ENCODE results near the gene MLN. TPM values are rescaled to one million over a fixed set of nuclear protein-coding genes. Genes with fewer than 3 reads are reported as not detected.
"Not testable (repeated sequence)": the region's sequence is repeated elsewhere in the genome, so short reads cannot be mapped to it uniquely, and the experiment has no call there.

Gene MLN
- total RNA-seq, 1 experiment from 2014 or later: not detected

DNA sequence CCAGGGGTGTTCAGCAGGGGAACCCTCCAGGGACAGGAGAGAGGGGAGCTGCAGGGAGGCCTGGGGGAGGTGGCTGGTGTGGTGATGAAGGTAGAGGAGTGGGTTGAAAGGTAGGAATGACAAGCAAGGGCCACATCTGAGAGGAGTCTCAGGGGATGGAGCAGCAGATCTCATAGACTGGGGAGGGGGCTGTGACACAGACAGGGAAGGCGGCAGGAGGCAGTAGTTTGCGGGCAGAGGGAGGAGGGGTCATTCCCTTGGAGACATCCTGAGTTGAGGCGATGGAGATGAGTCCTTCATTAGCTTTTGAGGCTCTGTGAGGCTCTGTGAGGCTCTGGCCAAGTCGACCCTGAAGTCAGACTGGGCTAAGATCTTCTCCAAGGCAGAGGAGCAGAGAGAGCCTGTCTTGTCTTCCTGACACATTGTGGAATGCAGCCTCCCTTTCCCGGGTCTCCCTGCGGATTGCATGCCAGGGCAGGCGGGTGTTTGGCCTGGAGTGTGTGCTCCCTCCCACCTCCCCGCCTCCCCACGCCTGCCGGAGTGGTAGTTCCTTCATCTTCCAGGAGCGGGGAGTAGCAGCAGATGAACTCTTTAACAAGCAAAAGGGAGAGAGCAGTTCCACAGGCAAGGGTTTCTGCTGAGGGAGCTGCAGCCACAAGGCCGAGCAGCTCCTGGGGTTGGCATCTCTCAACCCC is 34.3 kb upstream of the MLN start:
- no peak for DNase-seq (ENCODE audit: low read depth)
- in situ Hi-C loops (cut with HindIII; ENCODE audit: low pct_unique_long_range_greater_than_20kb, low sequenced_read_pairs): no loop called here

GRCh38 chr6:33836806-33837469 is 33.1 kb upstream of the MLN start:
- in situ Hi-C loops (cut with HindIII; ENCODE audit: low pct_unique_long_range_greater_than_20kb, low sequenced_read_pairs): no loop called here
- no peak for DNase-seq (ENCODE audit: low read depth)

DNA sequence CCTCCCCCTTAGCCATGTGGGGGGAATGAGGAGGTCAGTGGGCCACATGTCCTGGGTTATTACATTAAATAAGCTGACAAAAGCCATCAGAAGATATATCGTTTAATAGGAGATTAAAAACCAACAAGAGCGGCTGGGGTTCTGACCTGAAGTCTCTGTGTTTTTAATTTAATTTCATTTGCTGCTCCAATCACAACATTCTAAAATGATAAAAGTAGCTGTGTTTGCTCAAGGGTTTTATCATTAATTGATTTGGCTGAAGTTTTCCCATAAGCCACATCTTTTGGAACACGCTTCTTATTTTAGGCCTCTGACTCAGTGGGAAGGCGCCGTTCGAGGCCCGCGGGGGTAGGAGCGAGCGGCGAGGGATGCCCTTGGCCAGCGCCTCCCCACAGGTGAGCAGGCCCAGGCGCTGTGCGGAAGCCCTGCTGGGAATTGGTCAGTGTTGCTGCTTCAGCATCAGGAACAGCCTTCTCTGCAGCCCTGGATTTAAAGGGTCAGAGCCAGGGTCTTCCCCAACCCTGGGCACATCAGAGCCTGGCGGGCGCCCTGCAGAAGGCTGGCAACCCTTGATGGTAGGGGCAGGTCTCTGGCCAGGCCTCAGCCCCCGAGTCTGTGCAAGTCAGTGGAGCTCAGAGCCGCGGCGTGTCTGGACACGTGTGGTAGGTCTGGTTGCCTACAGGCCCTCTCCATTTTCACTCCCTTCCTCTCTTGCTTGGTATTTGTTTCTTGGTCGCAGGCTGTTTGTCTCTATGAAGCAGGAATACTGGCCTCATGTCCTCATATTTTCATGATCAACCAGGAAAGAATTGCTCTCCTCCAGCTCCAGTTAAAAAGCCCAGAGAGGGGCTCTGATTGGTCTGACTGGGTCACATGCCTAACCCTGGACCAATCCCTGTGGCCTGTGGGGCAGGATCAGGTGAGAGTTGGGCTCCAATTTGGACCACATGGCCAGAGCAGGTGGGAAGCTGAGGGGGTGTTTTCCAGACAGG is 30.9 kb upstream of the MLN start:
- DNase-seq (ENCODE audit: low read depth): no peak
- in situ Hi-C loops (cut with HindIII; ENCODE audit: low pct_unique_long_range_greater_than_20kb, low sequenced_read_pairs): no loop called here

GRCh38 chr6:33833599-33833998 is 29.8 kb upstream of the MLN start:
- no peak for DNase-seq (ENCODE audit: low read depth)
- in situ Hi-C loops (cut with HindIII; ENCODE audit: low pct_unique_long_range_greater_than_20kb, low sequenced_read_pairs): no loop called here

- DNase-seq (ENCODE audit: low read depth): not testable (repeated sequence)
These were observed 29.0 kb upstream of the MLN start for GRCh38 chr6:33832831-33833230.

GRCh38 chr6:33831725-33832124 is 27.9 kb upstream of the MLN start:
- DNase-seq (ENCODE audit: low read depth); in situ Hi-C loops (cut with HindIII; ENCODE audit: low pct_unique_long_range_greater_than_20kb, low sequenced_read_pairs): not testable (repeated sequence)

More at GRCh38 chr6:33832831-33833230, 29.0 kb upstream of the MLN start:
- in situ Hi-C loops (cut with HindIII; ENCODE audit: low pct_unique_long_range_greater_than_20kb, low sequenced_read_pairs): not testable (repeated sequence)

DNA sequence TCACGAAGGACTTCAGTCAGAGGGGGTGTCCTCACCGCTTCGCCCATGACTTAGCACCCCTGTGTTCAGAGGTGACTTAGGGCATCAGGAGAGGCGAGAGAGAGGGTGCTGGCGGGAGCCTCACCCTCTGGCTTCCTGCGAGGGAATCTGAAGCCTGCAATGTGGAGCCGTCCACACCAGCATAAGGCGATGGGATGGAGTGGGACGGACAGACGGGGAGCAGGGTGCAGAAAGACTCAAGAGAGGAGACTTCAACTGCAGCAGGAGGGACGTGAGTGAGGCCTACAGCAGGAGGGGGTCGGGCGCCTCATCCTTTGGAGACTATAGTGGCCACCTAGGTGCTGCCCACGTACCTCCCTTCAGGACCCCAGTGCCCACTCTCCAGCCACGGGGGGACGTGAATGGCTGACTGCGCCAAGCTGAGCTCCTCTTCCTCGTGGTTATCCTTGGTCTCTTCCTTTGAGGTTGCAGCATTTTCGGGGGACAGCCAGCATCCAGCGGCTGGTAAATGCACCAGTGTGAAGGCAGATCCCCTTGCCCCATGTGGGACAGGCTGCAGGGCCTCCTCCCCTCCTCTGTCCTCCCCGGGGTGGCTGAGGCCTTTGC is 26.9 kb upstream of the MLN start:
- in situ Hi-C loops (cut with HindIII; ENCODE audit: low pct_unique_long_range_greater_than_20kb, low sequenced_read_pairs): no loop called here
- DNase-seq (ENCODE audit: low read depth): no peak

GRCh38 chr6:33828764-33829731 is 25.2 kb upstream of the MLN start:
- in situ Hi-C loops (cut with HindIII; ENCODE audit: low pct_unique_long_range_greater_than_20kb, low sequenced_read_pairs): no loop called here
- DNase-seq (ENCODE audit: low read depth): no peak

GRCh38 chr6:33828452-33828763 is 24.6 kb upstream of the MLN start:
- no peak for DNase-seq (ENCODE audit: low read depth)

GRCh38 chr6:33827546-33828451 is 24.0 kb upstream of the MLN start:
- in situ Hi-C loops (cut with HindIII; ENCODE audit: low pct_unique_long_range_greater_than_20kb, low sequenced_read_pairs): no loop called here
- no peak for DNase-seq (ENCODE audit: low read depth)

More at GRCh38 chr6:33828452-33828763, 24.6 kb upstream of the MLN start:
- in situ Hi-C loops (cut with HindIII; ENCODE audit: low pct_unique_long_range_greater_than_20kb, low sequenced_read_pairs): no loop called here

DNA sequence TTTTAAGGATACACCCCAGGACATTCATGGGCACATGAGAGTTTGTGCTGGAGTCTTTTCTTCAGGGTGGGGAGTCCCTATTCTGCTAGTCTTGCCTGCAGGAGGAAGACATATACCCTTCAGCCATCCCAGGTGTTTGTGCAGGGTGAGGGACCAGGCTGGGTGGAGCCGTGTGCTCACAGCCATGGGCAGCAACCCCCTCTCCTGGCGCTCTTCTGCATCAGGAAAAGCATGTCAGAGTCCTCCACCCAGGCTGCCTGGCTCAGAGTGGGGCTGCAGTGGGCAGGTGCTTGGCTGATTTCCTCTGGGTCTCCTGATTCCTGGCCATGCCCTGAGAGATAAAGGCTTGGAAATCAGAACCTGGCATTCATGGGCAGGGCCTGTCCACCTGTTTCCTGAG is 22.7 kb upstream of the MLN start:
- in situ Hi-C loops (cut with HindIII; ENCODE audit: low pct_unique_long_range_greater_than_20kb, low sequenced_read_pairs): no loop called here
- no peak for DNase-seq (ENCODE audit: low read depth)

GRCh38 chr6:33824461-33825154 is 20.8 kb upstream of the MLN start:
- no peak for DNase-seq (ENCODE audit: low read depth)
- in situ Hi-C loops (cut with HindIII; ENCODE audit: low pct_unique_long_range_greater_than_20kb, low sequenced_read_pairs): no loop called here

GRCh38 chr6:33823806-33824205 is 20.0 kb upstream of the MLN start:
- DNase-seq (ENCODE audit: low read depth): no peak
- in situ Hi-C loops (cut with HindIII; ENCODE audit: low pct_unique_long_range_greater_than_20kb, low sequenced_read_pairs): no loop called here

- DNase-seq (ENCODE audit: low read depth): peak; percentile 30
- in situ Hi-C loops (cut with HindIII; ENCODE audit: low pct_unique_long_range_greater_than_20kb, low sequenced_read_pairs): no loop called here
These were observed 19.0 kb upstream of the MLN start for GRCh38 chr6:33822575-33823395.

DNA sequence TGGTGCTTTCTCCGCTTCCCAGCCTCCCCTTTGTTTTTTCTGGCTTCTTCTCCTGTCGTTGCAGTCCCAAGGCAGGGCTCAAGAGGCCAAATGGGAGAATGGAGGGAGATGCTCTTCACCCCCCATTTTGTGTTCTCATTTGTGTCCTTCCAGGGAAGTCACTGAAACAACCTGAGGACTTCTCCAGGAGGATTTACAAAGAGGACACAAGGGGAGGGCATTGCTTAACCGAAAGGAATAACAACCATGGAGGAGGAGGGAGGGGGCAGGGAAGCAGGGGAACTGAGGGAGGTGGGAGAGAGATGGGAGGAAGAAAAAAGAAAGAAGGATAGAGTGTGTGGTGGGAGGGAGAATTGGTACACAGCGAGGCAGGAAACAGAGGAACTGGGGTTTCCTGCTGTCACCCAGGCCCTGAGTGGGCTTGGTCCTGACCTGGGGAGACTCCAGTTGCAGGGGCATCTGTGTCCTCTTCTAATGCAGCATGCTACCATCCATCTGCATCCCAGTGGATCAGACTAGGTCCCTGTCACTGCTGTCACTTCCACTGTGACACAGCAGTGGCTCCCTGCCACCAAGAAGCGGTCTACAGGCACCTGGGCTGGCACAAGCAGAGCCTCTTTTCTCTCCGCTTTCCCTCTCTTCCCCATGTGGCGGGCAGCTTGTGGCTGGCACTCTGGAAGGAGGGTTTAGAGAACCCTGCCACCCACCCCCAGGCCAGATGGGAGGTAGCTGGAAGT is 17.1 kb upstream of the MLN start:
- DNase-seq (ENCODE audit: low read depth): no peak
- in situ Hi-C loops (cut with HindIII; ENCODE audit: low pct_unique_long_range_greater_than_20kb, low sequenced_read_pairs): no loop called here
